IMR-90 (cell line): ENCODE results near the gene ASAP2. TPM values are rescaled to one million over a fixed set of nuclear protein-coding genes. Genes with fewer than 3 reads are reported as not detected.

Experiments
- ATAC-seq: fragments of 200-7000 bp; cut with Tn5 transposase; 2 replicates; pipeline ENCODE4 v1.9.1; 2020; ENCODE audit warnings: low read depth, mild to moderate bottlenecking, moderate library complexity
- BruUV-seq: library from RNA; stranded (reverse); fragments of 400-500 nt; replicated peaks from 2 replicates; lab custom pipeline; 2021; lab: Mats Ljungman, UMichigan
- CTCF ChIA-PET: fragments of 300-600 bp; formaldehyde crosslinking; extraction: SDS; loops from one replicate; lab custom pipeline; 2021; ENCODE audit warnings: antibody characterized with exemption; lab: Yijun Ruan, JAX
- POLR2A ChIA-PET: fragments of 300-600 bp; sonication (Branson Sonifier 250); formaldehyde crosslinking; loops from one replicate; lab custom pipeline; 2022; ENCODE audit warnings: antibody characterized with exemption; ENCODE audit not compliant: unreplicated experiment; lab: Charles Lee
- DNase-seq: peaks from one replicate; pipeline ENCODE4 v3.0.0; 2013
- H2AFZ ChIP-seq: replicated peaks from 2 replicates; pipeline ENCODE3; 2013; ENCODE audit warnings: low read length, mild to moderate bottlenecking; ENCODE audit not compliant: poor library complexity
- H2AK5ac ChIP-seq: 2 replicates; pipeline ENCODE4 v1.6.1; 2013; ENCODE audit warnings: low read depth, low read length, inconsistent platforms
- H2AK9ac ChIP-seq: replicated peaks from 2 replicates; pipeline ENCODE3; 2013; ENCODE audit warnings: mild to moderate bottlenecking, low read depth, low read length, moderate library complexity; ENCODE audit not compliant: poor library complexity
- H2BK120ac ChIP-seq: 2 replicates; pipeline ENCODE4 v1.6.1; 2013; ENCODE audit warnings: low read depth, low read length, inconsistent platforms
- H2BK15ac ChIP-seq: 3 replicates; pipeline ENCODE4 v1.6.1; 2013; ENCODE audit warnings: low read depth, low read length, inconsistent platforms
- H2BK20ac ChIP-seq: 2 replicates; pipeline ENCODE4 v1.6.1; 2013; ENCODE audit warnings: low read depth, mild to moderate bottlenecking, inconsistent platforms, low read length, moderate library complexity
- H2BK5ac ChIP-seq: 2 replicates; pipeline ENCODE4 v1.6.1; 2013; ENCODE audit warnings: mild to moderate bottlenecking, low read depth, low read length, inconsistent platforms; ENCODE audit not compliant: poor library complexity, severe bottlenecking
- H3K14ac ChIP-seq: replicated peaks from 2 replicates; pipeline ENCODE4 v1.6.1; 2013; ENCODE audit warnings: low read depth, low read length, inconsistent platforms
- H3K18ac ChIP-seq: 2 replicates; pipeline ENCODE4 v1.6.1; 2013; ENCODE audit warnings: low read depth, low read length, control low read depth
- H3K23ac ChIP-seq: 2 replicates; pipeline ENCODE4 v1.6.1; 2013; ENCODE audit warnings: low read depth, low read length, inconsistent platforms
- H3K27ac ChIP-seq: 2 replicates; pipeline ENCODE4 v1.5.1; 2013; ENCODE audit warnings: mild to moderate bottlenecking, control low read depth, low read length; ENCODE audit not compliant: insufficient read depth
- H3K27me3 ChIP-seq: 2 replicates; pipeline ENCODE4 v1.6.1; 2013; ENCODE audit warnings: low read length; ENCODE audit not compliant: control insufficient read depth, insufficient read depth
- H3K36me3 ChIP-seq: 2 replicates; pipeline ENCODE4 v1.6.1; 2013; ENCODE audit warnings: low read length, mixed read lengths; ENCODE audit not compliant: control insufficient read depth, insufficient read depth
- H3K4ac ChIP-seq: 2 replicates; pipeline ENCODE4 v1.6.1; 2013; ENCODE audit warnings: low read depth, low read length, inconsistent platforms
- H3K4me1 ChIP-seq: 2 replicates; pipeline ENCODE4 v1.6.1; 2013; ENCODE audit warnings: low read length, mixed read lengths; ENCODE audit not compliant: control insufficient read depth, insufficient read depth
- H3K4me2 ChIP-seq: 2 replicates; pipeline ENCODE4 v1.6.1; 2013; ENCODE audit warnings: low read depth, mild to moderate bottlenecking, control low read depth, low read length, moderate library complexity
- H3K4me3 ChIP-seq: 2 replicates; pipeline ENCODE4 v1.5.1; 2013; ENCODE audit warnings: low read depth, mild to moderate bottlenecking, control low read depth, low read length, moderate library complexity; ENCODE audit not compliant: insufficient read depth
- H3K56ac ChIP-seq: 2 replicates; pipeline ENCODE4 v1.6.1; 2013; ENCODE audit warnings: low read length, inconsistent platforms; ENCODE audit not compliant: insufficient read depth; ENCODE audit errors: extremely low read depth
- H3K79me1 ChIP-seq, 2 experiments: 2 replicates each; pipeline ENCODE4 v1.6.1; 2013; ENCODE audit warnings: low read length in 2 of 2, inconsistent platforms in 1 of 2, low read depth in 1 of 2
- H3K9ac ChIP-seq: 2 replicates; pipeline ENCODE4 v1.6.1; 2013; ENCODE audit warnings: low read depth, low read length, control low read depth
- H3K9me1 ChIP-seq: 2 replicates; pipeline ENCODE4 v1.6.1; 2013; ENCODE audit warnings: low read length, inconsistent platforms; ENCODE audit not compliant: insufficient read depth
- H3K9me3 ChIP-seq: 2 replicates; pipeline ENCODE4 v1.6.1; 2013; ENCODE audit warnings: low read length; ENCODE audit not compliant: control insufficient read depth, insufficient read depth
- H4K20me1 ChIP-seq: 2 replicates; pipeline ENCODE4 v1.6.1; 2013; ENCODE audit warnings: low read length, inconsistent platforms; ENCODE audit not compliant: insufficient read depth
- H4K5ac ChIP-seq: 2 replicates; pipeline ENCODE4 v1.6.1; 2013; ENCODE audit warnings: mild to moderate bottlenecking, low read depth, low read length, control low read depth
- H4K8ac ChIP-seq, 2 experiments: 2 replicates each; pipeline ENCODE4 v1.6.1; 2013; ENCODE audit warnings: low read depth in 2 of 2, low read length in 2 of 2, control low read depth in 1 of 2, inconsistent platforms in 1 of 2
- H4K91ac ChIP-seq: 2 replicates; pipeline ENCODE4 v1.6.1; 2013; ENCODE audit warnings: low read depth, low read length, inconsistent platforms; ENCODE audit not compliant: insufficient read depth
- BHLHE40 ChIP-seq: fragments of 150-350 bp; IDR thresholded peaks from 2 replicates; pipeline ENCODE4 v1.6.1; 2016; ENCODE audit warnings: mild to moderate bottlenecking, low read depth, low read length
- CEBPB ChIP-seq: IDR thresholded peaks from 2 replicates; pipeline ENCODE4 v1.6.1; 2012; ENCODE audit warnings: low read depth, low read length, improper control_type of control experiment
- FOS ChIP-seq: fragments of 150-350 bp; IDR thresholded peaks from 2 replicates; pipeline ENCODE4 v1.6.1; 2016; ENCODE audit warnings: low read depth, low read length
- MAFK ChIP-seq: IDR thresholded peaks from 2 replicates; pipeline ENCODE4 v1.6.1; 2012; ENCODE audit warnings: low read depth, low read length, improper control_type of control experiment
- MXI1 ChIP-seq: IDR thresholded peaks from 2 replicates; pipeline ENCODE4 v1.6.1; 2012; ENCODE audit warnings: low read depth, mild to moderate bottlenecking, low read length, moderate library complexity, borderline replicate concordance
- NFE2L2 ChIP-seq: fragments of 150-350 bp; IDR thresholded peaks from 2 replicates; pipeline ENCODE4 v1.6.1; 2016; ENCODE audit warnings: low read depth, mild to moderate bottlenecking, low read length
- RAD21 ChIP-seq: IDR thresholded peaks from 2 replicates; pipeline ENCODE4 v1.6.1; 2012; ENCODE audit warnings: low read length, improper control_type of control experiment
- RCOR1 ChIP-seq: IDR thresholded peaks from 2 replicates; pipeline ENCODE4 v1.6.1; 2012; ENCODE audit warnings: mild to moderate bottlenecking, low read length, improper control_type of control experiment; ENCODE audit not compliant: insufficient replicate concordance
- SMC3 ChIP-seq: fragments of 150-350 bp; IDR thresholded peaks from 2 replicates; pipeline ENCODE4 v1.6.1; 2016; ENCODE audit warnings: low read depth, mild to moderate bottlenecking, antibody characterized with exemption, low read length, moderate library complexity
- USF2 ChIP-seq: fragments of 150-350 bp; IDR thresholded peaks from 2 replicates; pipeline ENCODE4 v1.6.1; 2017; ENCODE audit warnings: mild to moderate bottlenecking, antibody characterized with exemption, low read length, low read depth
- WGBS, 2 experiments: methylation state at CpG; one replicate each; pipeline versions ENCODE4 v1.1.5 to v1.1.7; 2013; ENCODE audit warnings: missing lambda C conversion rate in 2 of 2; ENCODE audit not compliant: insufficient read length in 1 of 2; ENCODE audit errors: extremely low coverage in 2 of 2; 5-methylcytosine and 5-hydroxymethylcytosine counted together
- dilution Hi-C: fragments of 300-500 bp; cut with HindIII; formaldehyde crosslinking; loops from one replicate; pipeline ENCODE4 v1.14.3; 2018; ENCODE audit warnings: low sequenced_read_pairs; ENCODE audit not compliant: unreplicated experiment
- in situ Hi-C: fragments of 300-500 bp; cut with MboI; formaldehyde crosslinking; loops from 3 replicates; pipeline ENCODE4 v1.14.3; 2019; ENCODE audit warnings: low sequenced_read_pairs, inconsistent platforms, mixed read lengths
- intact Hi-C: fragments of 100-400 bp; cut with micrococcal nuclease; formaldehyde crosslinking; loops from 2 replicates; pipeline ENCODE4 v1.10.0; 2022
- polyA plus RNA-seq, 3 experiments: library from polyadenylated mRNA; depleted of rRNA; stranded (reverse); fragments of >200 nt; gene quantifications; 2 replicates each; pipeline ENCODE4 v1.2.3, GENCODE V29; 2012; ENCODE audit warnings: low replicate concordance in 1 of 3
- total RNA-seq: library from RNA; depleted of rRNA; stranded (reverse); fragments of >200 nt; gene quantifications from 2 replicates; pipeline ENCODE4 v1.2.3, GENCODE V29; 2012

Gene ASAP2
- total and polyA plus RNA-seq, 2 of the 4 experiments (the other 2 are of a cell fraction), result 19.7 to 28.1 TPM

DNA sequence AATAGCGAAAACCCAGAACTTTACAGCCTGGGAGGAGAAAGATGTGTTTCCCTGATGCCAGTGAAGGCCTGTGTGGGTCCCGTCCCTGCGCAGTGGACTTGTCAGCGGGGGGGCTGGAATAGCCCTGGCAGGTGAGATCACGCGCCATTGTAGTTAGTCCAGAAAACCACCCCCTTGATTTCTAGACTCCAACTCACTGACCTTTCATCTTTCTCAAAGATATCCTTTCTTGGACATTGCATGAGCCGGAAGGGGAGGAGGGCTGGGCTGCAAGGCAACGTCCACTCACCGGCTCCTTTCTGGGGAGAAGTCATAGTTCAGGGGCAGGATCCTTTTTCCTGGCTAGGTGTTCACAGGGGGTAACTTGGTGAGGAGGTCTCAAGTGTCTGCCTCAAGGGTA, 22.3 kb upstream of the ASAP2 start:
- H3K9ac ChIP-seq, result no peak overlapping the region
- BruUV-seq, result no TSS peak
- intact Hi-C loops (no loop called here), in situ Hi-C loops (no loop called here), dilution Hi-C loops (no loop called here)
- H3K4ac ChIP-seq, result no peak overlapping the region
- H2AK9ac ChIP-seq, result peak overlapping the region; percentile 15
- ATAC-seq (no peak), DNase-seq (no peak)
- H4K91ac ChIP-seq, result no peak overlapping the region
- H2BK15ac ChIP-seq, result no peak overlapping the region
- peak overlapping the region; percentile 18 for H2AFZ ChIP-seq
- no peak overlapping the region for H3K14ac ChIP-seq
- H3K4me1 ChIP-seq, result peaks cover 10% of the 10 kb centered on the region
- no CpG with 5 or more reads among the region's 9 CpGs for WGBS, 2 experiments
- no peak overlapping the region for H3K4me3 ChIP-seq
- H2BK5ac ChIP-seq, result no peak overlapping the region
- POLR2A ChIA-PET, result no interaction called here
- H3K9me1 ChIP-seq, result peaks cover 4% of the 10 kb centered on the region
- H4K8ac ChIP-seq, result no peak overlapping the region
- no peak overlapping the region for H3K18ac ChIP-seq
- no peak overlapping the region for H3K56ac ChIP-seq
- no peak overlapping the region for H3K27ac ChIP-seq
- no peak overlapping the region for H3K4me2 ChIP-seq
- no peak overlapping the region for H2BK20ac ChIP-seq
- CTCF ChIA-PET, result no interaction called here
- H3K36me3 ChIP-seq, result no peaks in the 10 kb centered on the region
- TF ChIP-seq USF2 (no peak), RCOR1 (no peak), FOS (no peak), MXI1 (no peak), NFE2L2 (no peak), RAD21 (no peak), SMC3 (no peak), BHLHE40 (no peak), CEBPB (no peak), MAFK (no peak)
- H3K79me1 ChIP-seq, result no peaks in the 10 kb centered on the region
- no peaks in the 10 kb centered on the region for H3K27me3 ChIP-seq
- H2BK120ac ChIP-seq, result no peak overlapping the region
- no peaks in the 10 kb centered on the region for H3K9me3 ChIP-seq
- no peak overlapping the region for H4K5ac ChIP-seq
- H2AK5ac ChIP-seq, result no peak overlapping the region
- H4K20me1 ChIP-seq, result no peaks in the 10 kb centered on the region
- no peak overlapping the region for H3K23ac ChIP-seq
